ENCODE measurements around the gene INTS11. TPM values are rescaled to one million over a fixed set of nuclear protein-coding genes. Genes with fewer than 3 reads are reported as not detected.

Gene INTS11
- total and polyA plus RNA-seq, 9 of the 15 experiments (the other 6 are each of a cell fraction or from before 2014, with no cell fraction given), result 3.6 to 183 (median 110) TPM

- TF ChIP-seq ZMIZ1 (IDR thresholded peaks at IDR 0.05; ENCODE audit: low read depth in 2 of 2, low read length in 2 of 2) (no peak), BMI1 (IDR thresholded peaks at IDR 0.05; ENCODE audit: low read length) (no peak), GTF3C2 (IDR thresholded peaks at IDR 0.05; ENCODE audit: borderline replicate concordance, extremely low read depth, insufficient read length) (no peak)
Observed at GRCh38 chr1:1299686-1300351, 24.6 kb downstream of the INTS11 start (continued).

All from K562 (cell line).